Adrenal gland (tissue), 5 donors: ENCODE data around the gene STYXL2.

ENCODE experiments used
- POLR2A ChIP-seq, 2 donors: fragments of 450-650 bp; IDR thresholded peaks; one replicate each; pipeline ENCODE4 v1.6.1; 2017; ENCODE audit warnings: antibody characterized with exemption in 2 of 2, mild to moderate bottlenecking in 2 of 2, moderate library complexity in 1 of 2
- TF ChIP-seq, protein P1 (sequence below), 6 experiments: fragments of 450-650 bp in 4 of 6; fragments of 200-600 bp in 2 of 6; sonication (generic) in 1 of 6; IDR thresholded peaks; 1 replicate in 5 of 6; 2 replicates in 1 of 6; pipeline versions ENCODE4 v1.5.1 to v1.8.0; 2016 to 2021; ENCODE audit warnings: antibody characterized with exemption in 6 of 6, mild to moderate bottlenecking in 2 of 6, moderate library complexity in 1 of 6
- donor health status: DM: no; HTN: no; CAD: no.

DNA sequence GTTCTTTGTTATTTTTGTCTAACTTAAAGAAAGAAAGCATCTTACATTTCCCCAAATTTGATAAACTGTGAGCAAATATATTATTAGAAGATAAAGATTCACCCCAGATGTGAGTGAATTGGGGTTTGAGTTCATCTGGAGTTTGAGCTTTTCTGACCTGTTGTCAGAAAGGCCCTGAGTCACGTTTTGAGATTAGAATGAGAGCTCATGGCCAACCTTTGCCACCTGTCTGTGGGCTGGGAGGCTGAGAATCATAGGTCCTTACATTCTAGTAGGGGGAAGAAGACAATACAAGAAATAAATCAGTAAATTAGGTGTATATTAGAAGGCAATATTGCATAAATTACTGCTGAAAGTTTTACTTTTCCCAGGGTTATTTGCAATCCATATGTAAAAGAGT is 22.3 kb downstream of the STYXL2 start:
- no peak for TF ChIP-seq POLR2A (IDR thresholded peaks at IDR 0.05)
- TF ChIP-seq, protein P1, sequence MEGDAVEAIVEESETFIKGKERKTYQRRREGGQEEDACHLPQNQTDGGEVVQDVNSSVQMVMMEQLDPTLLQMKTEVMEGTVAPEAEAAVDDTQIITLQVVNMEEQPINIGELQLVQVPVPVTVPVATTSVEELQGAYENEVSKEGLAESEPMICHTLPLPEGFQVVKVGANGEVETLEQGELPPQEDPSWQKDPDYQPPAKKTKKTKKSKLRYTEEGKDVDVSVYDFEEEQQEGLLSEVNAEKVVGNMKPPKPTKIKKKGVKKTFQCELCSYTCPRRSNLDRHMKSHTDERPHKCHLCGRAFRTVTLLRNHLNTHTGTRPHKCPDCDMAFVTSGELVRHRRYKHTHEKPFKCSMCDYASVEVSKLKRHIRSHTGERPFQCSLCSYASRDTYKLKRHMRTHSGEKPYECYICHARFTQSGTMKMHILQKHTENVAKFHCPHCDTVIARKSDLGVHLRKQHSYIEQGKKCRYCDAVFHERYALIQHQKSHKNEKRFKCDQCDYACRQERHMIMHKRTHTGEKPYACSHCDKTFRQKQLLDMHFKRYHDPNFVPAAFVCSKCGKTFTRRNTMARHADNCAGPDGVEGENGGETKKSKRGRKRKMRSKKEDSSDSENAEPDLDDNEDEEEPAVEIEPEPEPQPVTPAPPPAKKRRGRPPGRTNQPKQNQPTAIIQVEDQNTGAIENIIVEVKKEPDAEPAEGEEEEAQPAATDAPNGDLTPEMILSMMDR (IDR thresholded peaks at IDR 0.05), result no peak
